ENCODE results near the gene DPH7.
"Not testable (repeated sequence)": the region's sequence is repeated elsewhere in the genome, so short reads cannot be mapped to it uniquely, and the experiment has no call there.

DNA sequence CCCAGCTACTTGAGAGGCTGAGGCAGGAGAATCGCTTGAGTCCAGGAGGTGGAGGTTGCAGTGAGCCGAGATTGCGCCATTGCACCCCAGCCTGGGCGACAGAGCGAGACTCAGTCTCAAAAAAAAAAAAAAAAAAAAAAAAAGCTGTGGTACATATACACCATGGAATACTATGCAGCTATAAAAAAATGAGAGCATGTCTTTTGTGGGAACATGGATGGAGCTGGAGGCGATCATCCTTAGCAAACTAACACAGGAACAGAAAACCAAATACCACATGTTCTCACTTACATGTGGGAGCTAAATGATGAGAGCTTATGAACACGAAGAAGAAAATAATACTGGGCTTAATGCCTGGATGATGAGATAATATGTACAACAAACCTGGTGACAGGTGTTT, 17.9 kb upstream of the DPH7 start:
- not testable (repeated sequence) for TF ChIP-seq EZH2 (IDR thresholded peaks at IDR 0.05; ENCODE audit: borderline replicate concordance, insufficient read depth, low read length, poor library complexity, severe bottlenecking); POLR2AphosphoS5 (IDR thresholded peaks at IDR 0.05); TAF1 (IDR thresholded peaks at IDR 0.05; ENCODE audit: low read depth); RAD21 (conservative IDR thresholded peaks at IDR 0.05); SMC3 (conservative IDR thresholded peaks at IDR 0.05; ENCODE audit: poor library complexity); EP300 (conservative IDR thresholded peaks at IDR 0.05; ENCODE audit: poor library complexity, severe bottlenecking); MXI1 (conservative IDR thresholded peaks at IDR 0.05; ENCODE audit: poor library complexity, severe bottlenecking)
- TF ChIP-seq, protein P1, sequence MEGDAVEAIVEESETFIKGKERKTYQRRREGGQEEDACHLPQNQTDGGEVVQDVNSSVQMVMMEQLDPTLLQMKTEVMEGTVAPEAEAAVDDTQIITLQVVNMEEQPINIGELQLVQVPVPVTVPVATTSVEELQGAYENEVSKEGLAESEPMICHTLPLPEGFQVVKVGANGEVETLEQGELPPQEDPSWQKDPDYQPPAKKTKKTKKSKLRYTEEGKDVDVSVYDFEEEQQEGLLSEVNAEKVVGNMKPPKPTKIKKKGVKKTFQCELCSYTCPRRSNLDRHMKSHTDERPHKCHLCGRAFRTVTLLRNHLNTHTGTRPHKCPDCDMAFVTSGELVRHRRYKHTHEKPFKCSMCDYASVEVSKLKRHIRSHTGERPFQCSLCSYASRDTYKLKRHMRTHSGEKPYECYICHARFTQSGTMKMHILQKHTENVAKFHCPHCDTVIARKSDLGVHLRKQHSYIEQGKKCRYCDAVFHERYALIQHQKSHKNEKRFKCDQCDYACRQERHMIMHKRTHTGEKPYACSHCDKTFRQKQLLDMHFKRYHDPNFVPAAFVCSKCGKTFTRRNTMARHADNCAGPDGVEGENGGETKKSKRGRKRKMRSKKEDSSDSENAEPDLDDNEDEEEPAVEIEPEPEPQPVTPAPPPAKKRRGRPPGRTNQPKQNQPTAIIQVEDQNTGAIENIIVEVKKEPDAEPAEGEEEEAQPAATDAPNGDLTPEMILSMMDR (IDR thresholded peaks at IDR 0.05; ENCODE audit: poor library complexity, severe bottlenecking), result not testable (repeated sequence)
- TF ChIP-seq, protein P2, sequence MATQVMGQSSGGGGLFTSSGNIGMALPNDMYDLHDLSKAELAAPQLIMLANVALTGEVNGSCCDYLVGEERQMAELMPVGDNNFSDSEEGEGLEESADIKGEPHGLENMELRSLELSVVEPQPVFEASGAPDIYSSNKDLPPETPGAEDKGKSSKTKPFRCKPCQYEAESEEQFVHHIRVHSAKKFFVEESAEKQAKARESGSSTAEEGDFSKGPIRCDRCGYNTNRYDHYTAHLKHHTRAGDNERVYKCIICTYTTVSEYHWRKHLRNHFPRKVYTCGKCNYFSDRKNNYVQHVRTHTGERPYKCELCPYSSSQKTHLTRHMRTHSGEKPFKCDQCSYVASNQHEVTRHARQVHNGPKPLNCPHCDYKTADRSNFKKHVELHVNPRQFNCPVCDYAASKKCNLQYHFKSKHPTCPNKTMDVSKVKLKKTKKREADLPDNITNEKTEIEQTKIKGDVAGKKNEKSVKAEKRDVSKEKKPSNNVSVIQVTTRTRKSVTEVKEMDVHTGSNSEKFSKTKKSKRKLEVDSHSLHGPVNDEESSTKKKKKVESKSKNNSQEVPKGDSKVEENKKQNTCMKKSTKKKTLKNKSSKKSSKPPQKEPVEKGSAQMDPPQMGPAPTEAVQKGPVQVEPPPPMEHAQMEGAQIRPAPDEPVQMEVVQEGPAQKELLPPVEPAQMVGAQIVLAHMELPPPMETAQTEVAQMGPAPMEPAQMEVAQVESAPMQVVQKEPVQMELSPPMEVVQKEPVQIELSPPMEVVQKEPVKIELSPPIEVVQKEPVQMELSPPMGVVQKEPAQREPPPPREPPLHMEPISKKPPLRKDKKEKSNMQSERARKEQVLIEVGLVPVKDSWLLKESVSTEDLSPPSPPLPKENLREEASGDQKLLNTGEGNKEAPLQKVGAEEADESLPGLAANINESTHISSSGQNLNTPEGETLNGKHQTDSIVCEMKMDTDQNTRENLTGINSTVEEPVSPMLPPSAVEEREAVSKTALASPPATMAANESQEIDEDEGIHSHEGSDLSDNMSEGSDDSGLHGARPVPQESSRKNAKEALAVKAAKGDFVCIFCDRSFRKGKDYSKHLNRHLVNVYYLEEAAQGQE (IDR thresholded peaks at IDR 0.05; ENCODE audit: borderline replicate concordance), result not testable (repeated sequence)

Measured in neural cell (in vitro differentiated cells).